IPS-NIHi11 (cell line): ENCODE measurements around the gene DPP10.

Experiments
- DNase-seq: peaks from one replicate; pipeline ENCODE4 v3.0.0; 2012; ENCODE audit warnings: mixed read lengths, low spot score

DPP10 gene

GRCh38 chr2:115568643-115569042 lies 1126.2 kb downstream of the DPP10 start:
- DNase-seq: no peak

DNA sequence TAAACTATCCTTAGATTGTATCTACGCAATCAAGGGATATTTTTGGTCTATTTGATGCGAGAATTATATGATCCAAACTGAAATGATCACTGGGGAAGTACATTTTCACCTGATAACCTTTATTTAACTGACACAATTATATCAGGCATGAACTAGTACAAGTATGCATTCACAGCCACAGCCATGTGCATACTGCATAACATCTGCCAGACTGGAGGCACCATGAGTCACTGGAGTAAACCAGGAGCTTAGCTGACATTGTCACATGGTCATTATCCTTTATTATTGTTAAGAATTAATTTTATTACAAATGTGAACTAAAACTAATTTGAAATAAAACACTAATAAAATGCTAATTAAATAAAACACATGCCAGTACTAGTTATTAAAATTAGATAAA lies 1127.1 kb downstream of the DPP10 start:
- no peak for DNase-seq

DNA sequence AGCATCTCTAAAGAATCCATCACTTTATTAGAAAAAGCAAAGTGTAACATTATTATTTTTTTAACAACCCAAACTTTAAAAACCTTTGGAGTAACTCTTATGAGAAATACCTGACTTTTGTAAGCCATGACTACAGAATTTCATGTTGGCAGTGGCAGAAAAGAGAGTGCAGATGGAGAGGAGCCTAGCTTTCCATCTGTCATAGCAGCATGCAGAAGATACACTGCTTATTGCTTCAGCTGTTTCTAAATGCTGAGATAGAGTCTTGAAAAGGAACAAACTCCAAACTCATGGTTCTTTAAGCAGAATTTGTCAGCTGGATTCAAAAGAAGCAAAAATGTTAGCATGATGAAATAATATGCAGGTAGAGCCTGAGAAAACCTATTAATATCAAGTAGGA lies 1130.3 kb downstream of the DPP10 start:
- DNase-seq: no peak

DNA sequence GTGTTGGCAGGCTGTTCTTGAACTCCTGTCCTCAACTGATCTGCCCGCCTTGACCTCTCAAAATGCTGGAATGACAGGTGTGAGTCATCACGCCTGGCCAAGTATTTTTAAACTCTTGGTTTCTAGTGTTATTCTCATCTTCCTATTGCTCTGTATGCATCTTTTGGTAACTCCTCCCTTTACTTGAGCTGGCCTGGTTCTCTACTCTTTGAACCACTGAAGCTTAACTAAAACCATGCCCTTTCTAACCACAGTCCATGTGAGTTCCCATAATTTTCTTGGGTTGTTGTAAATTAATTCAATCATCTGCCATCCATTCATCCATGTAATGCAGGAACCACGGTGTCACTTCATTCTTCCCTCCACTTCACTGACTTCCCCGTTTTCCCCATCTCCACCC lies 1131.3 kb downstream of the DPP10 start:
- no peak for DNase-seq

GRCh38 chr2:115574667-115575066 lies 1132.2 kb downstream of the DPP10 start:
- DNase-seq: no peak

DNA sequence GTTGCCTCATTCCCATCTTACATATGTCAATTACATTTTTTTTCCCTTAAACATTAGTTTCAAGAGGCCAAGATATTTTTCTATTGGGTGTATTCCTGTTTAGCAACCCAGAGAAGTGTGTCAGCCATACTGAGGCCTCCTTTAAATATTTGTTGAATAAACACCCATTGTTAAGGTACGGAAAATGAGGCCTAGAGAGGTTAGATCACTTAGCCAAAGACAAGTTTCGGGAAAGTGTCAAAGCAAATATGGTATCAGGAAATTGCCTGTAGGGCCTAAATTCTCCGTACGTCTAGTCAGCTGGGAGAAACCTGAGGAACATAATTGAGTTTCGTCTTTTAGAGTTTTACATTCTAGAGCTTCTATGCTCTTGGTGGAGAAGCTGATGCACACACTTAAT lies 1138.3 kb downstream of the DPP10 start:
- DNase-seq: no peak

- no peak for DNase-seq
Observed at GRCh38 chr2:115584507-115584906, 1142.1 kb downstream of the DPP10 start.

DNA sequence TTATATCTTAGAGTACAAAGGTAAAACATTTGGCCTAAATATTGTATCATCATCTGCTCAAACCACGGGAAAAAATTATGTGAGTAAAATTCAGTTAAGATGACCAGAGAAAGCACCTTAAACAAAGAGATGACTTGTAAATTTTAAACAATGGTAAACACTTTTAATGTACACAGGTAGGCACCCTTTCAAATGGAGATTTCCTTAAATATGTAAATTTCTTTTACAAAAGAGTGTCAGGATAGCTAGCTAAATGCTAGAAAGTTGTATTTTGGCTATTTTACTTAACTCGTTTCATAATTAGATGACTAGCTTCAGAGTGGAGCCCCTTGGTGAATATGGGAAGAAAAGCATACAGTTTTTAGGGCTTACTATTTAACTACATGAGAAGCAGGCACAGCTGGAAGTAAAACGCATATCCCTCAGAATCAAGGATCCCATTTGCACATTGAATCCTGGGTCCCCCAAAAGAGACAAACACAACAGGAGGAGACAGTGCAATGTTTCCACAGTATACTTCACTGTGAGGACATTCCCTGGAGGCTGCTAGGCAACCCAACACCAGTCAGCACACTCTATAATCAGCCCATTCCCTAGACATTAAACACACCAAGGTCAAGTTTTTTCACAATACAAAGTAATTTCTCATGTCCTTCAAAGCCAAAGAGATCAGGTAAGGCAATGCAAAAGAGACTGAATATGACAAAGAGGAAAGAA lies 1154.4 kb downstream of the DPP10 start:
- DNase-seq: peak; percentile 17

- no peak for DNase-seq
Observed at GRCh38 chr2:115603285-115603684, 1160.8 kb downstream of the DPP10 start.

- DNase-seq: no peak
Observed at GRCh38 chr2:115606350-115606749, 1163.9 kb downstream of the DPP10 start.

DNA sequence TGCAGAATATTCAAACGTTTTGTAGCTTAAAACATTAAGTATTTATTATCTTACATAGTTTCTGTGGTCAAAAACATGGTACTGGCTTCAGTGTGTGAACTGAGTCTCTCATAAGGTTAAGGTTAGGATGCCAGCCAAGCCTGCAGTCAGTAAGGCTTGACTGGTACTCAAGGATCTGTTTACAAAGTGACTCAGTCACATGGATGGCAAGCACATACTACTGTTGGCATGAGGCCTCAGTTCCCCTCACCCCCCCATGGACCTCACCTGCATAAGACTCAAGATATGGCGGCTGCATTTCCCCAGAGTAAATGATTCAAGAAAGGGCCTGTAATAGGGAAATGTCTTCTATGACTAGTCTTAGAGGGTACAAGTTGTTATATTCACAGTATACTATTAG lies 1167.5 kb downstream of the DPP10 start:
- no peak for DNase-seq

DNA sequence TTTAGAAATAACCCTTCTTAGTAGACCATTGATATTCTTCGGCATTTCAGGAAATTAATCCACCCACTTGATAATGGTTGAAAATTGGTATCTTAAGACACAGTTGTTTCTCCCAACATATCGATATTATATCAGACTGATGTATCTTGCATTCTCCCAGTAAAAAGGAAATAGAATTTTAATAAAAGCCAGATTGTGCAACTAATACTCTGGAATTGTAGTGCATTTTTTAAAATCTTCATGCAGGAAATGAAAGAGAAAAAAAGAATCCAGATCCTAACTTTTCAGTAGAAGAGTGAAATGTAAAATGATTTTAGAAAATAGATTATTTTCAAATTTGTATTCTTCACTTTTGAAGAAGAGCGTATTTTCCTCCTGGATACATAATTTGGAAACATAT lies 1168.4 kb downstream of the DPP10 start:
- DNase-seq: no peak

- no peak for DNase-seq
Observed at GRCh38 chr2:115624332-115624731, 1181.9 kb downstream of the DPP10 start.

DNA sequence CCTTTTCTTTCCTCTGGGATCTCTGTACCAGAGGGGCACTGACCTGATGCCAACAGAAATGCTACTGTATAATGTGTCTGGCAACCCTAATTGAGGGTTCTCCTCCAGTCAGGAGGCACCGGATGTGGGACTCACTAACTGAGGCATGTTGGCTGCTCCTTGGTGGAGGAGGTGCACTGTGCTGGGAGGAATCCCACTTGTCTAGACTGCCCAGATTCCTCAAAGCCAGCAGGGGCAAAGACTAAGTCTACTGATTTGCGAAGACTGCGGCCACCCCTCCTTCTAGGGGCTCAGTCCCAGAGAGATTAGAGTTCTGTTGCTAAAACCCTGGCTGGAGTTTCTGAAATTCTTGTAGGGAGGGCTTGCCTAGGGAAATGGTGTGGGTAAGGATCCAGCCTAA lies 1192.1 kb downstream of the DPP10 start:
- DNase-seq: no peak

GRCh38 chr2:115635430-115635829 lies 1193.0 kb downstream of the DPP10 start:
- DNase-seq: no peak

DNA sequence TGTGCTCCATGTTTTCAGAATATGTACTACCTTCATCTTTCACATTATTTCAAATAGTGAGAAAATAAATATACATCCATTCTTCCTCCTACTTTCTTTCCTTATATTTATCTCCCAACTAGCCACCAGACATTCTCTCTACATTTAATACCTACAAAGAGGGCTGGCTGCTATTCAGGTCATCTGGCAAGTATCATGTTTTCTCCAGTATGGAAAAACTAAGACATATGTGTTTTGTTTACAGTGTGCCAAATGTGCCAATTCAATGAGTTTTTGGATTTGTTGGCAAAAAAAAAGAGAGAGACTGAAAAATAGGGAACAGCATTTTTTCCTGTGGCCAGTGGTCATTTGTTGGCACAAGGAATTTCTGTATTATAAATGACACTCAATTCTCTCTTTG lies 1207.3 kb downstream of the DPP10 start:
- no peak for DNase-seq

- peak; percentile 5 for DNase-seq
Observed at GRCh38 chr2:115650827-115651226, 1208.4 kb downstream of the DPP10 start.

DNA sequence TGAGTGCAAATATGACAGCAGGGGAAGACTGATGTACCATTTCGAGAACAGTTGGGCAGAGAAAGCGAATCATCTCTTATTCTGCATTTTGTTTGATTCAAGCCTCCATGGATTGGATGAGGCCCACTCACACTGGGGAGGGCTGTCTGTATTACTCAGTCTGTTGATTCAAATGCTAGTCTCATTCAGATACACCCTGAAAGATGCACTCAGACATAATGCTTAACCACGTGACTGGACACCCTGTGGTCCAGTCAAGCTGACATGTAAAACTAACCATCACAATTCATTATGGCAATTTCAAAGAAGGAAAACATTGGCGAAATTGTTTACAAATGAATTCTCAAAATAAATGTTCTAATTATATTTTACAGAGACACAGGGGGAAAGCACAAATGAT lies 1210.2 kb downstream of the DPP10 start:
- DNase-seq: no peak

DNA sequence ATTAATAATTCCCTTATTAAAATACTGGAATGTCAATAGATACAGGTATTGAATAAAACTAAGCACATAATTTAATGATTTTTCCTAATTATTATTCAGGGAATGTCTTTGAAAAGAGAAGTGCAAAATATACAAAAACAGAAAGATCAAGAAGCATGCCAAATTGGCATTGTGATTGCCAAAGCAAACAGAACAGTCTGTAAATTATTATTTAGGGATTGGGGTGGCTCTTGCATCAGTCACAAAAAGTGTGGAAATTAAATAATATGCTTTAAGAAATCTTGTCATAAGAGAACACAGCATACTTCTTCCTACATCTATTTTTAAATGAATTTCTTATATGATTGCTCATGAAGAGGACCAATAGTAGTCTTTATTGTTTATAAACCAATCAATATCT lies 1211.9 kb downstream of the DPP10 start:
- no peak for DNase-seq

- no peak for DNase-seq
Observed at GRCh38 chr2:115678129-115678528, 1235.7 kb downstream of the DPP10 start.

DNA sequence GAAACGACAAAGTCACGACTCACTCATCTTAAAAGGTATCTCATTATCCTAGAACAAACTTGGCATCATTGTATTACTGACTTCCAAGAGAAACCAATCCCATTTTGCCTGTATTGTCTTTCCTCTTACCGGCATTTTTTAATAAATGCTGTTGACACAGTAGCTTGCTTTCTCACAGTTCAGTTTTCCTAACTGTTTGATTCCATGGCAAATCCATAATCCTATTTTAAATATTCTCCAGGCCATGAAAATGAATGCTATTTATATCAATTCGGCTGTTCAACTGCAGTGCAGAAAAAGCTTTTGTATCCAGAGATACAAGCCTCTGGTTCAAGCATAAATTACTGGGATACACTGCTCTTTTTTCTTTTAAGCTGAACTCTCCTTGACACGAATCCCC lies 1241.9 kb downstream of the DPP10 start:
- DNase-seq: no peak

DNA sequence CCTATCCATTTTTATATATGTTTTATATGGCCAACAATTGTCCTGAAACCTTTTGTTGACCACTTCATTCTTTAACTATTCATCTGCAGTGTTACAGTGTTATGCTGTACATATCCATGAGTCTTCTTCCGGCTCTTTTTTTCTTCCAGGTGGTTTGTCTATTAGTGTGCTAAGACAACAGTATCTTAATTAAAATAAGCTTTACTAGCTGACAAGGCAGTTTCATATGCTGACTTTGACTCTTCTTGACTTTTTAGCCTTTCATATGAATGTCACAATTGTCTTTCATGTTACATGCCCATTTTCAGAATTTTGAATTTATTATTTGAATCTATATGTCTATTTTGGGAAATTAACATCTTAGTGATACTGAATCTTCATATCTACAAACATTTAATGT lies 1249.0 kb downstream of the DPP10 start:
- no peak for DNase-seq

DNA sequence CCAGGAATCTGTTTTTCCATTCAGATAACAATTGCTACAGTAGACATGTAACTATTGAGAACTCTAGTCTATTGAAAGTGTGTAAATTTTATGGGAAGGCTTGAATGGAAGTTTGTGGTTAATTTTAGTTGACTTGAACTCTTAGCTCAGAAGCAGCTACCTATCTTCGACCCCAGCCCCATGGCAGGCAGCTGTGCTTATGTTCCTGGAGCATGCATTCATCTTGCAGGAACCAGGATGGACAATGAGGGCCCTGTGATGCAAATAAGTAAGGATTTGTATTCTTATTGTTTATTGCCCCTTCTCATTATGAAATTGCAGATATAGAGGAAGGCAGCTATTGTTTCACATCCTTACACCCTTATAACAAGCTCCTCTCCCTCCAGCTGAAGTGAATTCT lies 1252.2 kb downstream of the DPP10 start:
- no peak for DNase-seq

DNA sequence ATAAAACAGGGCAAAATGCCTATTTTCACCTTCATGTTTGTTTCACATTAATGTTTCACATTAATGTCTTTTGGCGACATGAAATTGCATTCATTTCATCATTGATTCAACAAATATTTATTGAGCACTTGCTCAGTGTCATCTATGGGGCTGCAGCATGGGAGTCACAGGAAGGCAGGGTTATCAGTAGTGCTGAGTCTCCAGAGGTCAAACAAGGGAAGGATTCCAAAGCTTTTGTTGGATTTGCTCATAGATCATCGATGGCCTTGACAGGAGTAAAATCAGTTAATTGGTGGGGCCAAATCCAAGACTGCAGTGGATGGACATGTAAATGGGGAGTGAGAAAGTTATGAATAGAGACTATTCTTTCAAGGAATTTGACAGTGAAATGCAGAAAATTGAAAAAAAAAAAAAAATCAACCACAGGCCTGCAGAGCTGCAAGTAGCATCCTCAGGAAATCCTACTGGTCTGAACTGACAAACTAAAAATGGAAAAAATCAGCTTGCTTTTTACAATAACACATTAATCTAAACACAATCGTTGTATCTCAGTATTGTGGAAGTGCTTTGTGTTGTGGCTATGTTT lies 1290.8 kb downstream of the DPP10 start:
- DNase-seq: no peak
